ENCODE data around the gene MMP7.

- TF ChIP-seq CTCF (conservative IDR thresholded peaks at IDR 0.05; ENCODE audit: low read depth in 2 of 2) (no peak), EZH2 (IDR thresholded peaks at IDR 0.05; ENCODE audit: low read depth, unreplicated experiment) (no peak), STAT1 (IDR thresholded peaks at IDR 0.05; ENCODE audit: unreplicated experiment) (no peak), ETS1 (IDR thresholded peaks at IDR 0.05) (no peak), POLR2AphosphoS5 (IDR thresholded peaks at IDR 0.05; ENCODE audit: low read depth) (no peak)
Observed at GRCh38 chr11:102487214-102487613, 43.3 kb downstream of the MMP7 start.

All from GM23338 (cell line).